HG03439 (cell line): ENCODE data around the gene CHCHD6.

Experiments used
- ATAC-seq: cut with Tn5 transposase; IDR thresholded peaks from one replicate; pipeline ENCODE4 v1.9.1; 2021; ENCODE audit warnings: mild to moderate bottlenecking, moderate library complexity; ENCODE audit not compliant: unreplicated experiment

CHCHD6 gene

DNA sequence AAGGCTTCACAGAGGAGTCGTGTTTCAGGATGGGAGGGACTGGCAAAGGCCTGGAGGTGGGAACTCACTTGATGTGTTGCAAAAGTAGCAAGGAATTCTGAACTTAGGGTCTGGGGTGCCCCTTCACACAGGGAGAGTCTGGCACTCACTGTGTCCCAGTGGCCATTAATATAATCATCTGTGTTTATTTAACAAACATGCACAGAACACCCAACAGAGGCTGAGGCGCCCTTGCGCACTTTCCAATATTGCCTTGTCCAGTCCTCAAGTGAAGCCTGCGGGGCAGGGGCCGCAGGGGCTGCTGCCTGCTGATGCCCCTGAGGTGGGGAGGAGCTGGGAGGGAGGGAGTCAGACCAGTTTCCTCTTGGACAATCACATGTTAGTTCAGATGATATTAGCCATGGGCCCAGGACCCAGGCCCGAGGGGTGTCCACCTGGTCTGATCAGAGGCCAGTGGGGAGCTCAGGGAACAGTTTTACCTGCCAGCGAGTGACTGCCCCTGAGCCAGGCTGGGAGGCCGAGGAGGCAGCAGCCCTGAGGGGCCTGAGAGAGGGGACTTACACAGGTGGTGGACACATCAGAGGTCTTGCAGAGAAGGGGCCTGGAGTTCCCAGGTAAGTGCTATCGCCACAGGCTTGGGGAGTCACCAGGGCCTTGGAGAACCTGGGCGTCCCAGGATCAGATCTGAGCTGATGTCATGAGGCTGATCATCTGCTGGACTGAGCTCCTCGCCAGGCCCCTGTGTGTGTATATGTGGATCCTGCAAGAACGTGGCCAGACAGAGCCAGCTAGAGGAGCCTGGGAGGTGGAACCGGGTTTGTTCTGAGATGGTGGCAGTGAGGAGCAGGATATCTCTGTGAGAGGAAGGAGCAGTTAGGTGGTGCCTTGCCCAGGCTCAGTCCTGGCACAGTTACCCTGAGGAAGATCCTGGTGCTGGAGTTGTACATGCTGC lies 35.3 kb upstream of the CHCHD6 start:
- no peak for ATAC-seq

DNA sequence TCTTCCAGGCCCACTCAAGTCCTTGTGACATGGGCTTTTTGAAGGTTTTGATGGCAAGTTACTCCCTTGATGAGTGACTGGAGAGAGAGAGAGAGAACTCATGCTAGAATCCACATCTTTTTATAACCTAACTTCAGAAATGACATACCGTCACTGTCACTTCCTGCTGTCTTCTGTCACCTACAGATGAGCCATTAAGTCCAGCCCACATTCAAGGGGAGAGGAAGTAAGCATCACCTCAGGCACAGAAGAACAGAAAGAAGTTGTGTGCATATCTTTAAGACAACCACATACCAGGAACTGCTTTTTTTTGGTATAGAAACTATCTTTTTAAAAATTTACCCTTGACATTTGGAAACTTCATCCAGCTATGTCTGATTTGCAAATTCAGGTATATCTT lies 32.5 kb upstream of the CHCHD6 start:
- no peak for ATAC-seq

GRCh38 chr3:126672340-126672739 lies 31.7 kb upstream of the CHCHD6 start:
- no peak for ATAC-seq

- ATAC-seq, result no peak
Observed at GRCh38 chr3:126672741-126673140, 31.3 kb upstream of the CHCHD6 start.

GRCh38 chr3:126676919-126677705 lies 26.9 kb upstream of the CHCHD6 start:
- ATAC-seq, result no peak

- ATAC-seq, result no peak
Observed at GRCh38 chr3:126677862-126678503, 26.1 kb upstream of the CHCHD6 start.

GRCh38 chr3:126678693-126679317 lies 25.2 kb upstream of the CHCHD6 start:
- no peak for ATAC-seq

- ATAC-seq, result no peak
Observed at GRCh38 chr3:126679318-126679751, 24.7 kb upstream of the CHCHD6 start.

DNA sequence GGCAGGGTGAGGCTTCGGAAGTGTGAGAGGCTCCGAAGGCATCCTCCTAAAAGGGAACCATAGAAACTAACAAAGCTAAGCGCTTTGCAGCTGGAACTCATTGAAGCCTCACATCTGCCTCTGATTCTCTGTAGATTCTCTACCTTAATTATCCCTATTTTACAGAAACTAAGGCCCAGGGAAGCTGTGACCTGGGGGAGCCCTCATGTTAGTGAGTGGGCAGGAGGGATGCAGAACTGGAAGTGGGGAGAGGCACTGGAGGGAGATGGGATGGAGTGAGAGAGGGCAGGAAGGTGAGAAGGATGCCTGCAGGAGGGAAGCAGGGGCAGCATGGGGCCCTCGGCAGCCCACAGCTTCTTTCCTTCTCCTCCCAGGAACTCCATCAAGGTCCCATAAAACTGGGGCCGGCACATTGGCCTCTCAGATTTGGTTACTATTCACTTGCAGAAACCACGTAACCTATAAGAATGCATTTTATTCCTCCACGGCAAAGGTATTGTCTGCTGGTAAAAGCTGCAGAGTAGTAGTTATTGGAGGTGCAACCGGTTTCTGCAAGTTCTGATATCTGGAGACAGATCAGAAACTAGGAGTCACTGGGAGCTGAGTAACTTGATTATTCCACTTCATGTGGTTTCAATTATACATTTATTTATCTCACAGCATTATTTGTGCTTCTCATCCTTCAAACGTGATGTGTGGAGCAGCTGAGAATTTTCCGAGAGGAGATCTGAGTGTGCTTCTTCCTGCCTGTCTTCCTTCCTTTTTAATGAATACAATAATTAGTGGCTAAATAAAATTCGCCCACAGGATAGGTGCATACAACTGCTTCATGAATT lies 24.0 kb upstream of the CHCHD6 start:
- no peak for ATAC-seq

DNA sequence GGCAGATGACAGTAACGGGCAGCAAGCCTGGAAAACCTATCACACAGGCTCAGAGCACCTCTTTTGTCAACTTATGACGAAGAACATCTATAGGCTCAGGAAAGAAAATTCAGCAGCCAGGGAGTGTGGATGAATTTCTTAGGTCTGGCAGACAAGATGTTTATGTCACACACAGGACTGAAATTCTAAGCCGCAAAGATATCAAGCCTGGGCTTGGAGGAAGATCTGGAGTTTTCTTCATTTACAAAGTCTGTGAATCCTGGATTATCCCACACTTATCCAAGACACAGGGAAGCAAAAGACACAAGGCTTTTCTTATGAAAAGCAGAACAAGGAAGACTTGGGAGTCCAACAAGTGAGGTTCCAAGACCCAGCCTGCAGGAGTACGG lies 23.4 kb upstream of the CHCHD6 start:
- no peak for ATAC-seq

DNA sequence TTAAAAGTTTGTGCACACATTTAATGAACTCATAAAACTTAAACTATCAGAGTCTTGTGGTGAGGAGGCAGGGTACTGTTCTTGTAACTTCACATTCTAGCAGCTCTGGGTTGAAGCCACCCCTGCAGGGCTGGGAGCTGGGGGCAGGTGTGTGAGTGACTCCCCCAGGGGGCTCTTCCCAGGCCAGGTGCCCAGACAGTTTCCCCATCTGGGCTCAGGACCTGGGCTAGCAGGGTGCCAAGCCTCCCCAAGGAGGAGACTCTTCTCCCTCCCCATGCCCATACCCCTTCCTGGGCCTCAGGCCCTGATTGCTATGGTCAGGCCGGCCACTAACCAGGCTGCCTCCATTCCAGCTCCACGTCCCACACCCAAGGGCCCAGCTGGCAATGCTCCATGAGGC lies 22.0 kb upstream of the CHCHD6 start:
- ATAC-seq, result no peak

DNA sequence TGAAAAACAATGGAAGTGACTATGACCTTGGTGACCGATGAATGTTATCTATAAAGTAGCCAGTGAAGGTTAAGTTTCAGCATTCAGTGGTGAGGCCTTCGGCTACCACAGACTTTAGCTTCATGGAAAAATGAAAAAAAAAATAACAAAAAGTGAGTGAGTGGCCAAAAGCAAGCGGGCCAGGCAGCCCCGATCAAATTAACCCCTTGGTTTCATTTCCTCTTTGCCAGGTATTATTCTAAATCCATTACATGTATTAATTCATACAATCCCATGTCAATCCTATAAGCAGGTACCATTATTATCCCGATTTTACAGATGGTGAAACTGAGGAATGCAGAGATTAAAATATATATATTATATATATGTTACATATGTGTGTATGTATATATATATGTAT lies 21.0 kb upstream of the CHCHD6 start:
- no peak for ATAC-seq

DNA sequence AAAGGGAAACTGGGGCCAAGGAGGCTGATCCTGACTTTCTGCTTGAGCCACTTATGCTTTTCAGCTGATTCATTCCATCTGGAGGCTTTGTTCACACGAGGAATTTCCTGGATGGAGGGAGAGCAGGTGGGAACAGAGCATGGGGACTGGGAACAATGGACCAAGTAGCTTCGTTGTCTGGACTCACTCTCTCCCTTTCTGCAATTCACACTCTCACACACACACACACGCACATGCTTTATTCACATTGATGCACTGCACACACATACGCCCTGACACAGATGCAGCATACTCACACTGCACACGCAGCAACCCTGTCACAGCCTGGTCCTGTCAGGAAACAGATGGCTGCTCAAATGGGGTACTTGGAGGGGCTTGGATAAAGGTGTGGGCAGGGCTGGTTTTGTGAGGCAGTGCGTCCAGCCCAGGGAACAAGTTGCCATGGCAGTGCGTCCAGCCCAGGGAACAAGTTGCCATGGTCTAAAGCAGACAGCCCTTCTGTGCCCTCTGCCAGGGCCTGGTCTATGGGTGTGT lies 19.8 kb upstream of the CHCHD6 start:
- ATAC-seq, result no peak

DNA sequence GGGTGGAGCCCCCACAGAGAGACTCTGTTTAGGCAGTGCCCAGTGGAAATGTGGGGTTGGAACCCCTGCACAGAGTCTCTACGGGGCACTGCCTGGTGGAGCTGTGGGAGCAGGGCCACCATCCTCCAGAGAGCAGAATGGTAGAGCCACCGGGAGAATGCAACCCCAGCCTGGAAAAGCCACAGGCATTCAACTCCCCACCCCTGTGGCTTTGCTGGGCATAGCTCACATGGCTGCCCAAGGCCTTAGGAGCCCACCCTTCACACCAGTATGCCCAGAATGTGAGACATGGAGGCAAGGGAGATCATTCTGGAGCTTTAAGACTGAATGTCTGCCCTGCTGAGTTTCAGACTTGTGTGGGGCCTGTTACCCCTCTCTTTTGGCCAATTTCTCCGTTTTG lies 19.0 kb upstream of the CHCHD6 start:
- no peak for ATAC-seq

DNA sequence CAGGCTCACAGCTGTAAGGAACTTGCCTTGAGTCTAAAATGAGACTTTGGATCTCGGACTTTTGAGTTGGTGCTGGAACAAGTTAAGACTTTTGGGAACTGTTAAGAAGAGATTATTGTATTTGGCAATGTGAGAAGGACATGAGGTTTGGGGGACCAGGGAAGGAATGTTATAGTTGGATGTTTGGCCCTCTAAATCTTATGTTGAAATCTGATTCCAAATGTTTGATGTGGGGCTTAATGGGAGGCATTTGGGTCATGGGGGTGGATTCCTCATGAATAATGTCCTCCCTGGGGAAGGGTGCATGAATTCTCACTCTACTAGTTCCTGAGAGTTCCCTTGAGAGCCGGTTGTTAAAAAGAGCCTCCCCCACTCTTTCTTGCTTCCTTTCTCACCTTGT lies 18.5 kb upstream of the CHCHD6 start:
- no peak for ATAC-seq

- ATAC-seq, result no peak
Observed at GRCh38 chr3:126691765-126692164, 12.3 kb upstream of the CHCHD6 start.

GRCh38 chr3:126692858-126693257 lies 11.2 kb upstream of the CHCHD6 start:
- ATAC-seq, result no peak

GRCh38 chr3:126693921-126694320 lies 10.1 kb upstream of the CHCHD6 start:
- no peak for ATAC-seq

- ATAC-seq, result no peak
Observed at GRCh38 chr3:126696701-126697267, 7.3 kb upstream of the CHCHD6 start.

GRCh38 chr3:126699011-126699410 lies 5.0 kb upstream of the CHCHD6 start:
- no peak for ATAC-seq
